HG02798 (cell line): ENCODE data around the gene RIN2.
"Not testable (repeated sequence)": the region's sequence is repeated elsewhere in the genome, so short reads cannot be mapped to it uniquely, and the experiment has no call there.

ENCODE experiments used
- ATAC-seq: cut with Tn5 transposase; IDR thresholded peaks from one replicate; pipeline ENCODE4 v1.9.1; 2021; ENCODE audit warnings: mild to moderate bottlenecking; ENCODE audit not compliant: unreplicated experiment, poor library complexity

RIN2 gene

DNA sequence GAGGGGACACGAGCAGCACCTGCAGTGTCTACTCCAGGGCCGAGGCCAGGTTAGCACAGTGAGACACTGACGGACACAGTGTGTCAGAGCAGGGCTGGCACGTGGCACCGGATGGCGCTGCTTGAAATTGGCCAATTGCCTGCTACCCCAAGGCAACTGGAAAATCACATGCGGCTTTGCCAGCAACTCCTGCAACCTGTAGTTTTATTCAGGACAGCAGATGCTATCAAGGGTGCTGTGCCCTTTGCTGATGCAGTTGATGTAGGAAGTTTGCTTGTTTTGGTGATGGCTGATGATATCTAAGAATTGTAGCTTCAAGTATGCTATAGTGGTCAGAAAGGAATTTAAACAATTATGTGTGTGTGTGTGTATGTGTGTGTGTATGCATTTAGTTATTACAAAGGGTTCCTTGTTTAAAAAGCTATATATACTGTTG is 25.9 kb downstream of the RIN2 start:
- no peak for ATAC-seq

GRCh38 chr20:19784511-19785172 is 26.6 kb downstream of the RIN2 start:
- no peak for ATAC-seq

DNA sequence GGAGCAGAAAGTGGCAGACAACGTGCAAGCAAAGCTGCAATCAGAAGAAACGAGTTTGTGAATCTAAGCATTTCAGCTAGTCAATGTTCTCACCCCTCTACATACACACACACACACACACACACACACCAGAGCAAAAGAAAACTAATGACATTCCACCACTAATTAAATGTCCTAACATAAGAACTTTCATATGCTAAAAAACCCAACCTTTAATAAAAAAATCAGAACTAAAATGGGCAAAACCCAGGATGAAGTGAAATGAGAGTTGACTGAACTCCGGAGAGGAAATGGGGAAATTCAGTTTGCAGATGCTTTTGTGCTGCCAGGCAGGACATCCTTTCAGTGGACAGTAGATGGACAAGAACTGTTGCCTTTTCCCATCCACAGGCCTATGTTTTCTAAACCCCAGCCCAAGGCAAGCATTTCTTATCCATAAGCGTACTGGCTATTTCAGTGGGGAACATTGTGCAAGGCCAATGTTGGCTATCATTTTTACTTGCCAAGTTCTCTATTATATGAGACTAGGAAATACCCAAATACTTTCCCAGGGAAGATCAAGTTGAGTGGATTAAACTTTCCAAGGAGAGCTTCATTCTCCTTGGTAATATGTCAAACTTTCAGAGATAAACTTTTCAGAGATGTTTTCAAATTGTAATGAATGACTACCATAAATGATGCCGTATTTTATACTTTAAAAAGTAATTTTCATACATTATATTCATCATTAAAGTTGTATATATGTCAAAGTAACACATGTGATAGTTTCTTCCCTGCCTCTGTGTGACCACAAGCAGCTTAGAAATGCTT is 27.3 kb downstream of the RIN2 start:
- no peak for ATAC-seq

GRCh38 chr20:19785983-19786285 is 27.9 kb downstream of the RIN2 start:
- ATAC-seq = no peak

DNA sequence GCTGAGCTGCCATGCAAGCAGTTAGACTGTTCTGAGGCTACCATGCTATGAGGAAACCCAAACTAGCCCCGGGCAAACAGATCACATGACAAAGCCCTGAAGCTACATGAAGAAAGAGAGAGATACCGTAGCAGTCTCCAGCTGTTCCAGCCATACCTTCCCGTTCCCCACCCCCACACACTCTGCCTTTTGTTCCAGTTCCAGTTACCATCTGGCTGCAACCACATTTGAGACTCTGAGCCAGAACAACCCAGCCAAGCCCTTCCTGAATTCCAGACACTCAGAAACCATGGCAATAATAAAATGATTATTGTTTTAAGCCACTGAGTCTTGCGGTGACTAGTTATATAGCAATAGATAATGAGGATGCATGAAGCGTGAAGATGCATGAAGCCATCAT is 28.3 kb downstream of the RIN2 start:
- no peak for ATAC-seq

DNA sequence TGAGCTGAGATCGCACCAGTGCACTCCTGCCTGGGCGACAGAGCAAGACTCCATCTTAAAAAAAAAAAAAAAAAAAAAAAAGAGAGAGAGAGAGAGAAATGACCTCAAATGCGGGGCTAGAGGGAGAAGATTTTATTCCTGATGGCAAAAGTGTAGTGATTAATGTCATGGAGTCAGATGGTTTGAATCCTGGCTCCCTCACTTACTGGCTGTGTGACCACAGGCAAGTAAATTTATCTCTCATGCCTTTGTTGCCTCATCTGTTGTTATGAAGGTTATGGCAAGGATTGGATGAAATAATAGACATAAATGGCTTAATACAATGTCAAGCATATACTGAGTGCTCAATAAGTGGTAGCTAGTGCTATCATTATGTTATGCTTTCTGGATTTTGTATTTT is 29.3 kb downstream of the RIN2 start:
- no peak for ATAC-seq

DNA sequence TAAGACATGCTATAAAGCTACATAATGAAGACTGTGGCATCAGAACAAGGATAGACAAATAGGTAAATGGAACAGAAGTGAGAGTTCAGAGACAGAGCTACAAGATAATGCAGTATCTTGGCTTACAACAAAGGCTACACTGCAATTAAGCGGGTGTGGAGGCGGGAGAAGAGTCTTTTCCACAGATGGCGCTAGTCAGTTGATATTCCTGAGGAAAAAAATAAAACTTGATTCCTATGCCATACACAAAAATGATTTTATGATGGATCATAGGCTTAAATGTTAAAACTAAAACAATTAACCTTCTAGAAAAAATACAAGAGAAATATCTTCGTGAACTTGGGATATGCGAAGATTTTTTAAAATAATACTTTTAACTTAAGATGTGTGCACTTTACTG is 31.0 kb downstream of the RIN2 start:
- ATAC-seq = no peak

DNA sequence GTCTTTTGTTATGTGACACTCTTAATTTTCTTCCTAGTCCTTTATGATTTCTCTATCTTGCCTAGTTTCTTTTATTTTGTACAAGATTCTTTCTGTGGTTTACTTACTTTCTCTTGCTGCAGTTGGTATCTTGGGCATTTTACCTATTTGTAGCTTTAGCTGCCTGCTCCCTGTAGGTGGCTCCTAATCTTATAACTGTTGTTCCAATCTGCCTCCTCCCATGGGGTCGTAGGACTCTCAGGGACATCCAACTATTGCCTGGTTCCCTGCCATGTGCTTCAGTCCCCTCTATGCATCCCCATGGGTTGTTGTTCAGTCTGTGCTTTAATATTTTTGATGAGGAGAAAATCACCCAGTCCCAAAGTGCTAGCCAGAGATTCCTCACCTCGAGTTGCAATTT is 31.4 kb downstream of the RIN2 start:
- no peak for ATAC-seq

DNA sequence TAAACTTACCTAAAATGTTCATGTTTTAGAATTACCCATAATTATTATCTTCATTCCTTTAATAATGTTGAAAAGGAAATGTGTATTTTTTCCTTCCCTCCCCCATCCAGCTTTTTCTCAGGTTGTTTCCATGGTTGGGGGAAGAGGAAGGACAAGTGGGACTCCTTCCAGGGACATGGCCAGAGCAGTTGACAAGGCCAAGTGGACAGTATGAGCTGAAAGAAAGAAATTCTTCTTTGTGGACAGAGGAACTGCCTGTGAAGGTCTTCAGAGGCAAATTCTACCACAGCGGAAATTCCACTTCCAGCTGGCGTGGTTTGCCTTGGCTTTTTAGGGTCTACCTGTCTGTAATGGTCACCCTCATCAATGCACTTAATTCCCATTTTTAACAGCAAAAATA is 33.8 kb downstream of the RIN2 start:
- no peak for ATAC-seq

DNA sequence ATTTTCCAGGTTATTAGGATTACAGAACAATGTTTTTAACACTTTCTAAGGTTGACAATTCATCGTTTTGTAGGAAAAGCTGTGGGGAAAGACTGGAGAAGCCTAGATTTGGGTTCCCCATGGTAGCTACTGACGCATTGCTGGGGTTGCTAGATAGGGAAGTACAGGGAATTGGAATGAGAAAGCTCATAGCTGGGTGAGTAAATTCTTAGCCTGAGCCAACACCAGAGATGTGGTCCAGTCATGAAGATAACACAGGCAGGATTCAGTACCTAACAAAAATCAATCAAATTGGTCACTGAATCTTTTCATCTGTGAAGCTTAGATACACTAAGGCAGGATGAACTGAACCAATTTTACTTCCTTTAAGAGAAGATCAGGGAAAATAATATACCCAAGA is 35.7 kb downstream of the RIN2 start:
- no peak for ATAC-seq

GRCh38 chr20:19794941-19795340 is 36.9 kb downstream of the RIN2 start:
- ATAC-seq = no peak

DNA sequence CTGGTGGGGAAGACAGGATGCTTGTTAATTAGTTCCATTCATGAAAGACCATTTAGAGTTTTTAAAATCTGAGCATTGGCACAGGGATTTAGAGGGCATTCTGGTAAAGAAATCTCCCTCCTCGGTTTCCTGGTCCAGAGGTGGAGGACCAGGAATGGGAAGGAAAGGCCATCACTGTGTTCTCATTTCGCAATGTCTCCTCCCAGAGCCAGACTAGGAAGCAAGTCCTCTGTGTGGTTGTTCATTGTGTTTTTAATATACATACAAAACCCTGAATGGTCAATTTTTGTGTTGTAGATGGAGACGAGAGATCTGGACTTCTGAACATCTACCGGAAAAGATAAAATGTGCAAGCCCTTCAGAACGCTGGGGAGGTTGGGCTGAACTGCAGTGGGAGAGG is 41.3 kb downstream of the RIN2 start:
- no peak for ATAC-seq

- ATAC-seq = no peak
Observed at GRCh38 chr20:19802099-19802491, 44.0 kb downstream of the RIN2 start.

DNA sequence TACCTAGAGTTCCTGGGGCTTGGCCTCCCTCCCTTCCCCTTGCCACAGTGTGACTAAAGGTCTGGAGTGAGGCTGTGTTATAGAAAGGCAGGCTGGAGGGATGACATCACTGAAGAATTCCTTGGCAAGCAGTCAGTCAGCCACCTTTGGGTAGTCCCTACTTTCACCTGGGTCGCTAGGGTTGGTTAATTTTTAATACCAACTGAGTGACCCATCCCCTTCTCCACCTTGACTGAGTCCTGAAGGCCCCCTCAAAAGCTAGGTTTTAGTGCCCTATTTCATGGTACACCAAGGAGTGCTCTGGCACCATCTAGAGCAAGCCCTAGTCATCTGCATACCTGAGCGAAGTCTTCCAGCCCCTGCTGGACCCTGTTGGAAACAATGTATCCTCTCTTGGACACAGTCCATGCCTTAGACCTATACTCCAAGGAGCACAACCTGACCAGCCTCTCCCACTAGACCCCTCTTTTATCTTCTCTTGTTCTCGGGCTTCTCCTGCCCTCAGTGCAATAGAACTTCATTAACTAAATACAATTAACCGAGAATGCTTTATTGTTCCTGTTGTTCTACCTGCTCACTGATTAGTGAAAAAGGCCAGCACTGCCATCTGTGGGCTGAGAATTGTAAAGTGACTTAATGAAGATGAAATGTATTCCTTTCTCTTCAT is 44.6 kb downstream of the RIN2 start:
- ATAC-seq = no peak

DNA sequence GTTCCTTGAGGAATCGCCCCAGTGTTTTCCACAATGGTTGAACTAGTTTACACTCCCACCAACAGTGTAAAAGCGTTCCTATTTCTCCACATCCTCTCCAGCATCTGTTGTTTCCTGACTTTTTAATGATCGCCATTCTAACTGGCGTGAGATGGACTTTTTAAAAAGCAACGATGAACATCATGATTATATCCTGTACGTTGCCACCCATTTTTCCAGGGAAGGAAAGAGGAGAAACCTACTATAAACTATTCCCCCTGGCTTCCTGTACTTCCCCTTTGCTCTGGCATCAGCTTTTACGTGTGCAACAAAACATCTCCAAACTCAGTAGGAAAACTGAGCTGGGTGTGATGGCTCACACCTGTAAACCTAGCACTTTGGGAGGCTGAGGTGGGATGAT is 48.2 kb downstream of the RIN2 start:
- ATAC-seq = not testable (repeated sequence)

DNA sequence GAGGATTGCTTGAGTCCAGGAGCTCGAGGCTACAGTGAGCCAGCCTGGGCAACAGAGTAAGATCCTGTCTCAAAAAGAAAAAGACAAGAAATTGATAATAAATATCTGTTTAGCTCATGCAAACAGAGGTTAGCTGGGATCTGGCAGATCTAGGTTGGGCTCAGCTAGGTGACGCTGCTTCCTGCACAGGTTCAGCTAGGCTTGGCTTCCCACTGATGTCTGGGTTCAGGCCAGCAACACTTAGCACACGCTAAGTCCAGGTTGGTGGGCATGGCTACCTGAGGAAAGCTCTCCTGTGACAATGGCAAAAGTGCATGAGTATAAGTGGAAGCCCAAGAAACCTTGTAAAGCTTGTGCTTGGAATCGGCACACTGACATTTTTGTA is 48.7 kb downstream of the RIN2 start:
- no peak for ATAC-seq

DNA sequence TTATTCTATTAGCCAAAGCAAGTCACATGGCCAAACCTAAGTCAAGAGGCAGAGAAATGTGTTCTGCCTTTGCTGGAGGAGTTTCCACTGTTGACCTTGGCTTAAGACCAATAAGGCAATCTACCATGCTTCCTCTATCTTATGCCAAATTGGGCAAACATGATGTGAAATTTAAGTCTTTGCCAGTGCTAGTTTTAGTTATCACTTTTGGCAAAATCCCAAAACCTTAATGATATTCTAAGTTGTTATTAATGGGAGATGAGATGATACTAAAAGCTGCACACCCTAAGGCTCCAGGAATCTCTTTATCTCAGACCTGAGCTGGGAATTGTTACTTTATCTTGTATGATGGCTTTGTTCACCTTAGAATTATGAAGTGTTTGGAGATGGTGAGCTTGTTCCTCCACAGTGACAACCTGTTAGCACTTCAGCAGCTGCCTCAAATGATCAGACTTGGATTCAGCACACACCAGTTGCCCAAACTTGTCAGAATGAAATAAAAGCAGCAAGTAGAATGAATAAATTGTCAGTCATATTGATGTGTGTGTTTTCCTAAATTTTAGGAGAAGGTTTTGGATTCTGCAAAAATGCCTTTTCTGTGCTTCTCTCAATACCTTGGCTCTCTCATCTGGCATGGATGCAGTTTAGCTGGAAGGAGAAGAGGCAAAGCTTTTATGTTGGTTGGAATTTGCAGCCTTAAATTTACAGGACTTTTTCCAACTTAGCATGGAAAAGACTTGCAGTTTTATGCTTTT is 49.3 kb downstream of the RIN2 start:
- ATAC-seq = no peak
